ENCODE data around the gene ERI3. TPM values are rescaled to one million over a fixed set of nuclear protein-coding genes. Genes with fewer than 3 reads are reported as not detected.

ERI3 gene
- total RNA-seq, 2 donors from 2014 or later, result 38.0 to 40.4 TPM

DNA sequence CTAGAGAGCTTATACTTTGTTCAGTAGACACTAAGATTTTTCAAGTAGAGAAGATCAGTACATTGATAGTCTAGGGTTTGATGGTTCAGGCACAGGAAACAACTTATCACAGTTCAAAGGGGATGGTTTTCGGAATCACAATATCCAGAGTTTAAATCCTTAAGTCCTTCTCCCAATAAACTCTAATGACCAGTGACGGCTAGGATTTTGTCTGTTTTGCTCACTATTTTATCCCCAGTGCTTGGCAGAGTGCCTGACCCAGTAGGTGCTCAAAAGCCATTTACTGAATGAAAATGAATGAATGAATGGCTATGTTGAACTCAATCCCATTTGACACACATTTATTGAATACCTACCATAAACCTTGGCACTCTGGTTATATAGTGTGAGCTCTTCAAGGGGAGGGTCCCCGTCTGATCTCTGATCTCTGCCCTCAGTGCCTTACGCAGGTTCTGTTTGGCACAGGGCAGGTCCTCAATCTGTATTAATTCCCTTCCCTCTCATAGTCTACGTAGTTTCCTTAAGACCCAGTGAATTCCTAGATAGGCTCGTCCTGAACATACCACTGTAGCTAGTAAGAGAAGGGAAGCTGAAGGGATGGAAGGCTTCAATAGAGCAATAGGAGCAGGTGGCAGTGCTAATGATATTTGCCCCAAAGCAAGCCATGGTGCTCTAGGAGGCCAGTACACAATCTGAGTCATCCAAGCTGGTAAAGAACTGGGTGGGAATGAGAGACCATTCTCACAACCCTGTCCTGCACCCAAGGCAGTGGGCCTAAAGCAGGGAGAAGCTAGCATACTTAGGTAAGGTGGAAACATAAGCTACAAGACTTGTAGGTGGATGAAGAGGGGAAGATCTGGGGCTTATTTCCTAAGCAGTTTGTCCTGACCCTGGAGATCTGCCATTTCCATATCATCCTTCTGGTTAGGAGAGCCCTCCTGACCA, 88.4 kb downstream of the ERI3 start:
- TF ChIP-seq, protein P1, sequence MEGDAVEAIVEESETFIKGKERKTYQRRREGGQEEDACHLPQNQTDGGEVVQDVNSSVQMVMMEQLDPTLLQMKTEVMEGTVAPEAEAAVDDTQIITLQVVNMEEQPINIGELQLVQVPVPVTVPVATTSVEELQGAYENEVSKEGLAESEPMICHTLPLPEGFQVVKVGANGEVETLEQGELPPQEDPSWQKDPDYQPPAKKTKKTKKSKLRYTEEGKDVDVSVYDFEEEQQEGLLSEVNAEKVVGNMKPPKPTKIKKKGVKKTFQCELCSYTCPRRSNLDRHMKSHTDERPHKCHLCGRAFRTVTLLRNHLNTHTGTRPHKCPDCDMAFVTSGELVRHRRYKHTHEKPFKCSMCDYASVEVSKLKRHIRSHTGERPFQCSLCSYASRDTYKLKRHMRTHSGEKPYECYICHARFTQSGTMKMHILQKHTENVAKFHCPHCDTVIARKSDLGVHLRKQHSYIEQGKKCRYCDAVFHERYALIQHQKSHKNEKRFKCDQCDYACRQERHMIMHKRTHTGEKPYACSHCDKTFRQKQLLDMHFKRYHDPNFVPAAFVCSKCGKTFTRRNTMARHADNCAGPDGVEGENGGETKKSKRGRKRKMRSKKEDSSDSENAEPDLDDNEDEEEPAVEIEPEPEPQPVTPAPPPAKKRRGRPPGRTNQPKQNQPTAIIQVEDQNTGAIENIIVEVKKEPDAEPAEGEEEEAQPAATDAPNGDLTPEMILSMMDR (IDR thresholded peaks at IDR 0.05), result no peak

DNA sequence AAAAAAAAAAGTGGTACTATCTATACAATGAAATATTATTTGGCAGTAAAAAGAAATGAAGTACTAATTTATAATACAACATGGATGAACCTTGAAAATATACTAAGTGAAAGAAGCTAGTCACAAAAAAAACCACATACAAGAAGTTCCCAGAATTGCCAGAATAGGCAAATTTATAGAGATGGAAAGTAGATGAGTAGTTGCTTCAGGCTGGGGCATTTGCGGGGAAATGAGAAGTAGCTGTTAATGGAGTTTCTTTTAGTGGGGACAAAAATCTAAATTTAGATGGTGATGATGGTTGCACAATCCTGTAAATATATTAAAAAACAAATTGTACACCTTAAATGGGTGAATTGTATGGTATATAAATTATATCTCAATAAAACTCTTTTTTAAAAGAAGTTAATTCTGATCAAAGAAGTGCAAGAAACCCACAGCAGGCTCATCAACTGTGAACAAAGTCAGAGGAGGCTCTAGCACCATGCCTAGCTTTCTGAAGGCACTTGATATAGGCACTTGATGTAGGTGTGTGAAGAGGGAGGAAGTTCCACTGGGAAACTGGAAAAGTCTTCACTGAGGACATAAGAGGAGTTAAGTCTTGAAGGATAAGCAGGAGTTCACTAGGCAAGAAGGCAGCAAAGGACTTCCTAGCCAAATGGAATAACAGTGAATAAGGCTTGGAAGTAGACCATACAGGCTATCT, 89.2 kb downstream of the ERI3 start:
- H3K9me3 ChIP-seq, result no peaks in the 10 kb centered on the region
- peaks cover 0 to 8% of the 10 kb centered on the region in 2 donors for H3K4me1 ChIP-seq
- no peak overlapping the region for H3K4me3 ChIP-seq
- H3K36me3 ChIP-seq, result no peaks in the 10 kb centered on the region
- no peak overlapping the region for H3K27ac ChIP-seq
- H3K27me3 ChIP-seq, result no peaks in the 10 kb centered on the region
- DNase-seq (ENCODE audit: low spot score), result no peak
- TF ChIP-seq, protein P1 (IDR thresholded peaks at IDR 0.05), result no peak

More for the DNA sequence above, 88.4 kb downstream of the ERI3 start:
- peaks cover 0 to 8% of the 10 kb centered on the region in 2 donors for H3K4me1 ChIP-seq
- H3K27ac ChIP-seq, result no peak overlapping the region
- H3K27me3 ChIP-seq, result no peaks in the 10 kb centered on the region
- DNase-seq (ENCODE audit: low spot score), result no peak
- H3K9me3 ChIP-seq, result no peaks in the 10 kb centered on the region
- no peak overlapping the region for H3K4me3 ChIP-seq
- H3K36me3 ChIP-seq, result no peaks in the 10 kb centered on the region

DNA sequence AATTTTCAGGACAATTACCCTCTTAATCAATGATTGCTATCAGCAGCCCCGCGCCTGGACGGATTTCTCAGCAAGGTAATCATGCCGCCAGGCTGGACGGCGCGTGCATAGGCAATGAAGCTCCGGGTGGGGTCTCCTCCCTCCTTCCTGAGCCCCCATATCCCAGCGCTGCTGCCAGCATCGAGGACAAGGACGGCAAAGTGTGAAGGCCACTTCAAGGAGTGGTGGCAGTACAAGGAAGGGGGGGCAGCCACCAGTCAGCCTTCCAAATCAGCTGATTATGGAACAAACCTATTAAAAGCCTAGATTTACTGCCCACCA, 90.6 kb downstream of the ERI3 start:
- TF ChIP-seq, protein P1 (IDR thresholded peaks at IDR 0.05), result no peak
- no peaks in the 10 kb centered on the region for H3K36me3 ChIP-seq
- no peaks in the 10 kb centered on the region for H3K27me3 ChIP-seq
- DNase-seq (ENCODE audit: low spot score), result no peak
- no peaks in the 10 kb centered on the region for H3K9me3 ChIP-seq
- H3K4me1 ChIP-seq, result peaks cover 0 to 8% of the 10 kb centered on the region in 2 donors
- H3K4me3 ChIP-seq, result no peak overlapping the region
- no peak overlapping the region for H3K27ac ChIP-seq

DNA sequence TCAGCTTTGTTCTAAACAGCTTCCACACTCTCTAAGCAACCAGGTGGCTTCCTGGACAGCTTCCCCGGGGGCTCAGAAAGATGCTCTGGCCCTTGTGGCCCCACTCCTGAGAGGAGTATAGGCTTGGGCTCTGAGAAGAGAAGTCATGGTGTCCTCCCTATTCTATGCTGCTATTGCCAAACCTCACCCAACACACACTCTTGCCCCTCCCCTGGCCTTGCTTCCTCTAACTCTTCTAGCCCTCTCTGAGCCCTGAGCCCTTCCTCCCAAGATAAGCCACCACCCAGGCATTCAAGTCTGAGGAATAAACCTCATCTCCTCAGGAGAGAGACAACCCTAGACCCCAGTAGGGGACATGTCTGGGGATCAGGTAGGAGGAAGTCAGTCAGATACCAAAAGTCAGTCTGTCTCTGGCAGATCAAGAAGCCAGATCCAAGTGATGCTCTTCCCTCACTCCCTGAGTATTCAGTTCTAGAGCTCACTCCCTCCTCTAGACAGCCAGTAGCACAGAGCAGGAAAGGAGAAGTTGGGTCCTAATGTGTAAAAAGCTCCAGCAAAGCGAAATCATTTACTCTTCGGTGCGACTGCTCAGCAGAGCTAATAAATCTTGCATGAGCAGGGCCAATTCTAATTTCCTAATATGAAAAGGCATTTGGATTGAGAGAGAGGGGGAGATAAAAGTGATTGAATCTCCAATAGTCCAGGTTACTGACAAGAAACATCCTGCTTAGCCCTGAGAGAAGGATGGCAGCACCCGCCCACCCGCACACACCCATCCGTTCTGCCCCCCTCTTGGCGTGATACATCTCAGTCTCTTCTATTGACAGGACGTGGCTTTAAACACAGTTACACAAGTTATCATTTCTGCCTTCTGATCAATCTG, 91.2 kb downstream of the ERI3 start:
- no peak overlapping the region for H3K4me3 ChIP-seq
- no peaks in the 10 kb centered on the region for H3K36me3 ChIP-seq
- H3K9me3 ChIP-seq, result no peaks in the 10 kb centered on the region
- H3K4me1 ChIP-seq, result peaks cover 0 to 8% of the 10 kb centered on the region in 2 donors
- TF ChIP-seq, protein P1 (IDR thresholded peaks at IDR 0.05), result no peak
- H3K27me3 ChIP-seq, result no peaks in the 10 kb centered on the region
- H3K27ac ChIP-seq, result no peak overlapping the region
- no peak for DNase-seq (ENCODE audit: low spot score)

DNA sequence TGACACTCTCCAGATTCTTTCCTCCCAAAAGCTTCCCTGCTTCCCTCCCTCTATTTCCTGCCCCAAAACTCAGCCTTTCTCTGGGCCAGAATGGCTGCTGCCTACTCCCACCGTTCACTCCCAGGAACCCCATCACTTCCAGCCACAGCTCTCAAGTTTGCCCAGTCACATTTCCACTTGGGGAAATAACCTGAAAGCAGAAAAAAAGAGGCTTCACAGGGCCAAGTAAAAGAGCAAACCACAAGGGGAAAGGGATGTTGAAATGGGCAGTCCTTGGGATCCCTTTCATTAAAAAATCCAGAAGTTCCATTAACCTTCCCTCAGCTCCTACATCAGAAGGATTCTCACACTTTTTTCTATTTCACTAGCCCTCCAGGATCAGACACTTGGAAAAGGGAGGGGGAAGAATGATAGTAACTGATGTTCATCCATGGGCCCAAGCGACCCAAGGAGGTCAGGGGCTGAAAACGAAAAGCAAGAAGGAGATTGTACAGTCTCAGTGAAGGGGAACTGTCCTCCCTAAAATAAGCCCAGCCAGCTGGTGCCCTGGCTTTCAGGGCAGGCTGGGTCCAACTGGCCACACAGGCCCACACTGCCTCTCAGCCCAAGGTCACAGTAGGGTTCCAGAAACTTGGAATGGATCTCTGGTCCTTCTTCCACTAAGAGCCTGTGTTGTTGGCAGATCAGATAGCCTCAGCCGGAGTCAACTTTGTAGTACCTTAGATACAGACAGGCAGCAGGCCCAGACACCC, 92.1 kb downstream of the ERI3 start:
- H3K27ac ChIP-seq, result no peak overlapping the region
- TF ChIP-seq, protein P1 (IDR thresholded peaks at IDR 0.05), result no peak
- peaks cover 0 to 8% of the 10 kb centered on the region in 2 donors for H3K4me1 ChIP-seq
- no peaks in the 10 kb centered on the region for H3K9me3 ChIP-seq
- DNase-seq (ENCODE audit: low spot score), result no peak
- H3K36me3 ChIP-seq, result no peaks in the 10 kb centered on the region
- H3K27me3 ChIP-seq, result no peaks in the 10 kb centered on the region
- no peak overlapping the region for H3K4me3 ChIP-seq

Data from right atrium auricular region (tissue), 2 donors.